WTC11 (cell line): ENCODE data around the gene SSR2.

Experiments used
- CREB1 ChIP-seq: sonication (generic); formaldehyde crosslinking; IDR thresholded peaks from 2 replicates; pipeline ENCODE4 v1.8.0; 2023; ENCODE audit warnings: mild to moderate bottlenecking, missing genetic modification reagents
- CREM ChIP-seq: sonication (generic); formaldehyde crosslinking; IDR thresholded peaks from 2 replicates; pipeline ENCODE4 v1.8.1; 2022; ENCODE audit warnings: mild to moderate bottlenecking, missing genetic modification reagents, moderate library complexity
- FOXP1 ChIP-seq: sonication (generic); formaldehyde crosslinking; IDR thresholded peaks from 2 replicates; pipeline ENCODE4 v1.8.0; 2022; ENCODE audit warnings: missing genetic modification reagents, mild to moderate bottlenecking, moderate library complexity, borderline replicate concordance
- MLX ChIP-seq: sonication (generic); formaldehyde crosslinking; IDR thresholded peaks from 2 replicates; pipeline ENCODE4 v1.8.1; 2023; ENCODE audit warnings: mild to moderate bottlenecking, missing genetic modification reagents, moderate library complexity
- NFE2L1 ChIP-seq: sonication (generic); formaldehyde crosslinking; IDR thresholded peaks from 2 replicates; pipeline ENCODE4 v1.8.1; 2023; ENCODE audit warnings: missing genetic modification reagents
- OVOL2 ChIP-seq: fragments of 250-450 bp; sonication (Bioruptor Pico); IDR thresholded peaks from 2 replicates; pipeline ENCODE4 v1.9.0; 2021; ENCODE audit warnings: mild to moderate bottlenecking, borderline replicate concordance
- TEAD4 ChIP-seq: sonication (generic); formaldehyde crosslinking; IDR thresholded peaks from 2 replicates; pipeline ENCODE4 v1.8.0; 2022; ENCODE audit warnings: mild to moderate bottlenecking, missing genetic modification reagents
- ZNF121 ChIP-seq: sonication (generic); formaldehyde crosslinking; IDR thresholded peaks from 2 replicates; pipeline ENCODE4 v1.8.0; 2023; ENCODE audit warnings: missing genetic modification reagents
- ZNF512 ChIP-seq: sonication (generic); formaldehyde crosslinking; IDR thresholded peaks from 2 replicates; pipeline ENCODE4 v1.8.1; 2022; ENCODE audit warnings: missing genetic modification reagents, borderline replicate concordance
- TF ChIP-seq, protein P1 (sequence below): sonication (generic); formaldehyde crosslinking; IDR thresholded peaks from 2 replicates; pipeline ENCODE4 v1.8.1; 2022; ENCODE audit warnings: mild to moderate bottlenecking, moderate library complexity, missing genetic modification reagents
- TF ChIP-seq, protein P2 (sequence below): fragments of 200-600 bp; IDR thresholded peaks from 2 replicates; pipeline ENCODE4 v1.8.0; 2022; ENCODE audit warnings: antibody characterized with exemption
- TF ChIP-seq, protein P3 (sequence below): sonication (generic); formaldehyde crosslinking; IDR thresholded peaks from 2 replicates; pipeline ENCODE4 v1.8.0; 2023; ENCODE audit warnings: missing genetic modification reagents, mild to moderate bottlenecking, borderline replicate concordance
- TF ChIP-seq, protein P4 (sequence below): sonication (generic); formaldehyde crosslinking; conservative IDR thresholded peaks from 2 replicates; pipeline ENCODE4 v1.8.1; 2022; ENCODE audit warnings: mild to moderate bottlenecking, missing genetic modification reagents
- TF ChIP-seq, protein P5 (sequence below): sonication (generic); formaldehyde crosslinking; IDR thresholded peaks from 2 replicates; pipeline ENCODE4 v1.8.1; 2023; ENCODE audit warnings: mild to moderate bottlenecking, missing genetic modification reagents, moderate library complexity

GRCh38 chr1:155976913-155977689, 43.6 kb downstream of the SSR2 start:
- TF ChIP-seq ZNF512 (CRISPR knock-in tag) (no peak), CREB1 (CRISPR knock-in tag) (no peak), OVOL2 (CRISPR knock-in tag) (no peak), NFE2L1 (no peak), CREM (CRISPR knock-in tag) (no peak), TEAD4 (CRISPR knock-in tag) (no peak), ZNF121 (CRISPR knock-in tag) (no peak), MLX (CRISPR knock-in tag) (no peak), FOXP1 (CRISPR knock-in tag) (no peak)
- TF ChIP-seq, protein P1, sequence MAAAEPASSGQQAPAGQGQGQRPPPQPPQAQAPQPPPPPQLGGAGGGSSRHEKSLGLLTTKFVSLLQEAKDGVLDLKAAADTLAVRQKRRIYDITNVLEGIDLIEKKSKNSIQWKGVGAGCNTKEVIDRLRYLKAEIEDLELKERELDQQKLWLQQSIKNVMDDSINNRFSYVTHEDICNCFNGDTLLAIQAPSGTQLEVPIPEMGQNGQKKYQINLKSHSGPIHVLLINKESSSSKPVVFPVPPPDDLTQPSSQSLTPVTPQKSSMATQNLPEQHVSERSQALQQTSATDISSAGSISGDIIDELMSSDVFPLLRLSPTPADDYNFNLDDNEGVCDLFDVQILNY (CRISPR knock-in tag), result no peak
- TF ChIP-seq, protein P2, sequence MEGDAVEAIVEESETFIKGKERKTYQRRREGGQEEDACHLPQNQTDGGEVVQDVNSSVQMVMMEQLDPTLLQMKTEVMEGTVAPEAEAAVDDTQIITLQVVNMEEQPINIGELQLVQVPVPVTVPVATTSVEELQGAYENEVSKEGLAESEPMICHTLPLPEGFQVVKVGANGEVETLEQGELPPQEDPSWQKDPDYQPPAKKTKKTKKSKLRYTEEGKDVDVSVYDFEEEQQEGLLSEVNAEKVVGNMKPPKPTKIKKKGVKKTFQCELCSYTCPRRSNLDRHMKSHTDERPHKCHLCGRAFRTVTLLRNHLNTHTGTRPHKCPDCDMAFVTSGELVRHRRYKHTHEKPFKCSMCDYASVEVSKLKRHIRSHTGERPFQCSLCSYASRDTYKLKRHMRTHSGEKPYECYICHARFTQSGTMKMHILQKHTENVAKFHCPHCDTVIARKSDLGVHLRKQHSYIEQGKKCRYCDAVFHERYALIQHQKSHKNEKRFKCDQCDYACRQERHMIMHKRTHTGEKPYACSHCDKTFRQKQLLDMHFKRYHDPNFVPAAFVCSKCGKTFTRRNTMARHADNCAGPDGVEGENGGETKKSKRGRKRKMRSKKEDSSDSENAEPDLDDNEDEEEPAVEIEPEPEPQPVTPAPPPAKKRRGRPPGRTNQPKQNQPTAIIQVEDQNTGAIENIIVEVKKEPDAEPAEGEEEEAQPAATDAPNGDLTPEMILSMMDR, result no peak
- TF ChIP-seq, protein P3, sequence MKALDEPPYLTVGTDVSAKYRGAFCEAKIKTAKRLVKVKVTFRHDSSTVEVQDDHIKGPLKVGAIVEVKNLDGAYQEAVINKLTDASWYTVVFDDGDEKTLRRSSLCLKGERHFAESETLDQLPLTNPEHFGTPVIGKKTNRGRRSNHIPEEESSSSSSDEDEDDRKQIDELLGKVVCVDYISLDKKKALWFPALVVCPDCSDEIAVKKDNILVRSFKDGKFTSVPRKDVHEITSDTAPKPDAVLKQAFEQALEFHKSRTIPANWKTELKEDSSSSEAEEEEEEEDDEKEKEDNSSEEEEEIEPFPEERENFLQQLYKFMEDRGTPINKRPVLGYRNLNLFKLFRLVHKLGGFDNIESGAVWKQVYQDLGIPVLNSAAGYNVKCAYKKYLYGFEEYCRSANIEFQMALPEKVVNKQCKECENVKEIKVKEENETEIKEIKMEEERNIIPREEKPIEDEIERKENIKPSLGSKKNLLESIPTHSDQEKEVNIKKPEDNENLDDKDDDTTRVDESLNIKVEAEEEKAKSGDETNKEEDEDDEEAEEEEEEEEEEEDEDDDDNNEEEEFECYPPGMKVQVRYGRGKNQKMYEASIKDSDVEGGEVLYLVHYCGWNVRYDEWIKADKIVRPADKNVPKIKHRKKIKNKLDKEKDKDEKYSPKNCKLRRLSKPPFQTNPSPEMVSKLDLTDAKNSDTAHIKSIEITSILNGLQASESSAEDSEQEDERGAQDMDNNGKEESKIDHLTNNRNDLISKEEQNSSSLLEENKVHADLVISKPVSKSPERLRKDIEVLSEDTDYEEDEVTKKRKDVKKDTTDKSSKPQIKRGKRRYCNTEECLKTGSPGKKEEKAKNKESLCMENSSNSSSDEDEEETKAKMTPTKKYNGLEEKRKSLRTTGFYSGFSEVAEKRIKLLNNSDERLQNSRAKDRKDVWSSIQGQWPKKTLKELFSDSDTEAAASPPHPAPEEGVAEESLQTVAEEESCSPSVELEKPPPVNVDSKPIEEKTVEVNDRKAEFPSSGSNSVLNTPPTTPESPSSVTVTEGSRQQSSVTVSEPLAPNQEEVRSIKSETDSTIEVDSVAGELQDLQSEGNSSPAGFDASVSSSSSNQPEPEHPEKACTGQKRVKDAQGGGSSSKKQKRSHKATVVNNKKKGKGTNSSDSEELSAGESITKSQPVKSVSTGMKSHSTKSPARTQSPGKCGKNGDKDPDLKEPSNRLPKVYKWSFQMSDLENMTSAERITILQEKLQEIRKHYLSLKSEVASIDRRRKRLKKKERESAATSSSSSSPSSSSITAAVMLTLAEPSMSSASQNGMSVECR (CRISPR knock-in tag), result no peak
- TF ChIP-seq, protein P4, sequence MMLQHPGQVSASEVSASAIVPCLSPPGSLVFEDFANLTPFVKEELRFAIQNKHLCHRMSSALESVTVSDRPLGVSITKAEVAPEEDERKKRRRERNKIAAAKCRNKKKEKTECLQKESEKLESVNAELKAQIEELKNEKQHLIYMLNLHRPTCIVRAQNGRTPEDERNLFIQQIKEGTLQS (CRISPR knock-in tag), result no peak
- TF ChIP-seq, protein P5, sequence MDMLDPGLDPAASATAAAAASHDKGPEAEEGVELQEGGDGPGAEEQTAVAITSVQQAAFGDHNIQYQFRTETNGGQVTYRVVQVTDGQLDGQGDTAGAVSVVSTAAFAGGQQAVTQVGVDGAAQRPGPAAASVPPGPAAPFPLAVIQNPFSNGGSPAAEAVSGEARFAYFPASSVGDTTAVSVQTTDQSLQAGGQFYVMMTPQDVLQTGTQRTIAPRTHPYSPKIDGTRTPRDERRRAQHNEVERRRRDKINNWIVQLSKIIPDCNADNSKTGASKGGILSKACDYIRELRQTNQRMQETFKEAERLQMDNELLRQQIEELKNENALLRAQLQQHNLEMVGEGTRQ (CRISPR knock-in tag), result no peak
